HG02870 (cell line): Measurements from ENCODE around the gene PDE6B.

Source experiments
- ATAC-seq: cut with Tn5 transposase; IDR thresholded peaks from one replicate; pipeline ENCODE4 v1.9.1; 2021; ENCODE audit warnings: mild to moderate bottlenecking, moderate library complexity; ENCODE audit not compliant: unreplicated experiment

PDE6B gene

GRCh38 chr4:655464-656151, 30.2 kb downstream of the PDE6B start:
- ATAC-seq, result no peak

- no peak for ATAC-seq
These were observed 31.3 kb downstream of the PDE6B start for GRCh38 chr4:656436-657337.

- no peak for ATAC-seq
These were observed 32.0 kb downstream of the PDE6B start for GRCh38 chr4:657338-657833.

- no peak for ATAC-seq
These were observed 32.7 kb downstream of the PDE6B start for GRCh38 chr4:657834-658667.

GRCh38 chr4:658681-659667, 33.6 kb downstream of the PDE6B start:
- no peak for ATAC-seq

GRCh38 chr4:659851-660250, 34.5 kb downstream of the PDE6B start:
- ATAC-seq, result no peak

- ATAC-seq, result no peak
These were observed 35.0 kb downstream of the PDE6B start for GRCh38 chr4:660401-660800.

GRCh38 chr4:661231-661630, 35.9 kb downstream of the PDE6B start:
- ATAC-seq, result no peak

GRCh38 chr4:661881-662761, 36.7 kb downstream of the PDE6B start:
- ATAC-seq, result no peak

GRCh38 chr4:663046-663437, 37.7 kb downstream of the PDE6B start:
- peak; percentile 25 for ATAC-seq

- peak; percentile 71 for ATAC-seq
These were observed 38.4 kb downstream of the PDE6B start for GRCh38 chr4:663438-664428.

- ATAC-seq, result no peak
These were observed 39.4 kb downstream of the PDE6B start for GRCh38 chr4:664713-665231.

- ATAC-seq, result no peak
These were observed 40.0 kb downstream of the PDE6B start for GRCh38 chr4:665381-665750.

GRCh38 chr4:665751-666435, 40.5 kb downstream of the PDE6B start:
- no peak for ATAC-seq

- ATAC-seq, result no peak
These were observed 41.0 kb downstream of the PDE6B start for GRCh38 chr4:666436-666810.

GRCh38 chr4:666822-667544, 41.6 kb downstream of the PDE6B start:
- no peak for ATAC-seq
